PC-9 (cell line): ENCODE results near the gene GARNL3.

Source experiments
- EZH2 ChIP-seq: fragments of 200-600 bp; sonication (generic); IDR thresholded peaks from 2 replicates; pipeline ENCODE4 v1.8.0; 2017; ENCODE audit warnings: antibody characterized with exemption, low read depth
- TF ChIP-seq, protein P1 (sequence below): fragments of 200-600 bp; sonication (generic); conservative IDR thresholded peaks from 2 replicates; pipeline ENCODE4 v1.6.1; 2017; ENCODE audit warnings: mixed run types, antibody characterized with exemption, mild to moderate bottlenecking, moderate library complexity

- TF ChIP-seq, protein P1, sequence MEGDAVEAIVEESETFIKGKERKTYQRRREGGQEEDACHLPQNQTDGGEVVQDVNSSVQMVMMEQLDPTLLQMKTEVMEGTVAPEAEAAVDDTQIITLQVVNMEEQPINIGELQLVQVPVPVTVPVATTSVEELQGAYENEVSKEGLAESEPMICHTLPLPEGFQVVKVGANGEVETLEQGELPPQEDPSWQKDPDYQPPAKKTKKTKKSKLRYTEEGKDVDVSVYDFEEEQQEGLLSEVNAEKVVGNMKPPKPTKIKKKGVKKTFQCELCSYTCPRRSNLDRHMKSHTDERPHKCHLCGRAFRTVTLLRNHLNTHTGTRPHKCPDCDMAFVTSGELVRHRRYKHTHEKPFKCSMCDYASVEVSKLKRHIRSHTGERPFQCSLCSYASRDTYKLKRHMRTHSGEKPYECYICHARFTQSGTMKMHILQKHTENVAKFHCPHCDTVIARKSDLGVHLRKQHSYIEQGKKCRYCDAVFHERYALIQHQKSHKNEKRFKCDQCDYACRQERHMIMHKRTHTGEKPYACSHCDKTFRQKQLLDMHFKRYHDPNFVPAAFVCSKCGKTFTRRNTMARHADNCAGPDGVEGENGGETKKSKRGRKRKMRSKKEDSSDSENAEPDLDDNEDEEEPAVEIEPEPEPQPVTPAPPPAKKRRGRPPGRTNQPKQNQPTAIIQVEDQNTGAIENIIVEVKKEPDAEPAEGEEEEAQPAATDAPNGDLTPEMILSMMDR: no peak
- TF ChIP-seq EZH2: no peak
These were observed 95.7 kb downstream of the GARNL3 start for GRCh38 chr9:127360250-127360649.
